Testis (tissue), 2 donors: ENCODE measurements around the gene SERINC4.

Source experiments
- POLR2A ChIP-seq: fragments of 450-650 bp; IDR thresholded peaks from one replicate; pipeline ENCODE4 v1.6.1; 2017; ENCODE audit warnings: antibody characterized with exemption, mild to moderate bottlenecking, moderate library complexity
- TF ChIP-seq, protein P1 (sequence below), 3 experiments: fragments of 450-650 bp in 2 of 3; fragments of 200-600 bp in 1 of 3; sonication (generic) in 1 of 3; IDR thresholded peaks; one replicate each; pipeline ENCODE4 v1.5.1; 2016 to 2019; ENCODE audit warnings: antibody characterized with exemption in 3 of 3, mild to moderate bottlenecking in 2 of 3, moderate library complexity in 1 of 3

- TF ChIP-seq, protein P1, sequence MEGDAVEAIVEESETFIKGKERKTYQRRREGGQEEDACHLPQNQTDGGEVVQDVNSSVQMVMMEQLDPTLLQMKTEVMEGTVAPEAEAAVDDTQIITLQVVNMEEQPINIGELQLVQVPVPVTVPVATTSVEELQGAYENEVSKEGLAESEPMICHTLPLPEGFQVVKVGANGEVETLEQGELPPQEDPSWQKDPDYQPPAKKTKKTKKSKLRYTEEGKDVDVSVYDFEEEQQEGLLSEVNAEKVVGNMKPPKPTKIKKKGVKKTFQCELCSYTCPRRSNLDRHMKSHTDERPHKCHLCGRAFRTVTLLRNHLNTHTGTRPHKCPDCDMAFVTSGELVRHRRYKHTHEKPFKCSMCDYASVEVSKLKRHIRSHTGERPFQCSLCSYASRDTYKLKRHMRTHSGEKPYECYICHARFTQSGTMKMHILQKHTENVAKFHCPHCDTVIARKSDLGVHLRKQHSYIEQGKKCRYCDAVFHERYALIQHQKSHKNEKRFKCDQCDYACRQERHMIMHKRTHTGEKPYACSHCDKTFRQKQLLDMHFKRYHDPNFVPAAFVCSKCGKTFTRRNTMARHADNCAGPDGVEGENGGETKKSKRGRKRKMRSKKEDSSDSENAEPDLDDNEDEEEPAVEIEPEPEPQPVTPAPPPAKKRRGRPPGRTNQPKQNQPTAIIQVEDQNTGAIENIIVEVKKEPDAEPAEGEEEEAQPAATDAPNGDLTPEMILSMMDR (IDR thresholded peaks at IDR 0.05), result no peak
- TF ChIP-seq POLR2A, result no peak
These were observed 21.0 kb downstream of the SERINC4 start for GRCh38 chr15:43779016-43779415.
